ENCODE data around the gene TELO2.
A peak's percentile ranks its signal among the peaks of the same experiment; 100 is the strongest.

Gene TELO2

DNA sequence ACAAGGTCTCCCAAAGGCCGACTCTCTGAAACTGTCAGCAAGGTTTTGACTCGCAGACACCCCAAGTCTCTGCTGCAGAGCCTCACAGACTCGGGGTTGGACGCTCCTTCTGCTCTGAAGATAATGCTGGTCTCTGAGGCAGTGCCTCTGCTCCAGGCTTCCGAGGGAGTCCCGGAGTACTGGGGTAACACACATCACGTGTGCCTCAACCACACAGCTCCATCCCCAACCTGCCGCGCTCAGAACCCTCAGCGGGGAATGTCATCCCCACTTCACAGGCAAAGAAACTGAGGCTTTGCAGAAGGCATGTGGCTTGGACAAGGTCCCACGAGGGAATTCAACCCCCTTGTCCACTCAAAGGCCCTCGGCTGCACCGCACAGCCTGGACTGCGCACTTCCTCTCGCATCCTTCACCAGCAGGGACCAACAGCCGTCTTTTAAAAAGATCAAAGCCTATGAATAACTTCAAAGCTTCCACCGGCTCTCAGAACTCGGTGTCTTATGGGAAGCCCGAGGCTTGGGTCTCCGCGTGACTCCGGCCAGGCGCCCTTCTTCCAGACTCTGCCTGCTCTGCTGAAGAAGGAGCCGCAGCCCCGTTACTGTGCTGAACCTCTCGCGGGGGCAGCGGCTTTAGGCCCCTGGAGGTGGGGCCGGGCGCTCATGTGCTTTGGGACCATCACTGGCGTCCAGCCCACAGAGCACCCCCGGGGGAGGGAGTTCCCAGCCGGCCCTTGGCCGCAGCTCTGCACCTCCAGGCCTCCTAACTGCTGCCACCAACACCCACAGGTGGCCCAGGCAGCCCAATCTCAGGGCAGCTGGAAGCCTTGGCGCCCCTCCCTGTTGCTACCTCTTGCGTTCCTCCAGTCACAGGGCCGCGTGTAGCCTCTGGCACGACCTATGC, 42.5 kb downstream of the TELO2 start:
- TF ChIP-seq, protein P1, sequence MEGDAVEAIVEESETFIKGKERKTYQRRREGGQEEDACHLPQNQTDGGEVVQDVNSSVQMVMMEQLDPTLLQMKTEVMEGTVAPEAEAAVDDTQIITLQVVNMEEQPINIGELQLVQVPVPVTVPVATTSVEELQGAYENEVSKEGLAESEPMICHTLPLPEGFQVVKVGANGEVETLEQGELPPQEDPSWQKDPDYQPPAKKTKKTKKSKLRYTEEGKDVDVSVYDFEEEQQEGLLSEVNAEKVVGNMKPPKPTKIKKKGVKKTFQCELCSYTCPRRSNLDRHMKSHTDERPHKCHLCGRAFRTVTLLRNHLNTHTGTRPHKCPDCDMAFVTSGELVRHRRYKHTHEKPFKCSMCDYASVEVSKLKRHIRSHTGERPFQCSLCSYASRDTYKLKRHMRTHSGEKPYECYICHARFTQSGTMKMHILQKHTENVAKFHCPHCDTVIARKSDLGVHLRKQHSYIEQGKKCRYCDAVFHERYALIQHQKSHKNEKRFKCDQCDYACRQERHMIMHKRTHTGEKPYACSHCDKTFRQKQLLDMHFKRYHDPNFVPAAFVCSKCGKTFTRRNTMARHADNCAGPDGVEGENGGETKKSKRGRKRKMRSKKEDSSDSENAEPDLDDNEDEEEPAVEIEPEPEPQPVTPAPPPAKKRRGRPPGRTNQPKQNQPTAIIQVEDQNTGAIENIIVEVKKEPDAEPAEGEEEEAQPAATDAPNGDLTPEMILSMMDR (IDR thresholded peaks at IDR 0.05; ENCODE audit: borderline replicate concordance, control extremely low read depth, extremely low read depth, insufficient read depth, missing control alignments) = no peak
- no peak for DNase-seq (ENCODE audit: low spot score)
- in situ Hi-C loops (cut with MboI; ENCODE audit: low sequenced_read_pairs, unreplicated experiment) = no loop called here

DNA sequence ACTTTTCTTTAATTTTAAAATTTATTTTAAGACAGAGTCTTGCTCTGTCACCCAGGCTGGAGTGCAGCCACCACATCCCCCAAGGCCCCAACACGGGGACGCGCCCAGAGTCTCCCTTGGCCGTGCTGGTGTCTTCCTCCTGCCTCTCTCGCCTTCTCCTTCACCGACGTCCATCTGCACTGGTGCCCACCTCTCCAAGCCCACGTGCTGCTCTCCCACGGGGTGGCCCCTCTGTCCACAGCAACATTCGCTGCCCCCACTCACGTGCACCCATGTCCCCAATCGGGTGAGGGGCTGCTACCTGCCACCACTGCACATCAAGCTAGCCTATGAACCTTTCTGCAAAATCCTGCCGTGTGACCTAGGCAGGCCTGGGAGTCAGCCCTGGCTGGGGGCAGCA, 43.4 kb downstream of the TELO2 start:
- in situ Hi-C loops (cut with MboI; ENCODE audit: low sequenced_read_pairs, unreplicated experiment) = no loop called here
- DNase-seq (ENCODE audit: low spot score) = no peak
- TF ChIP-seq, protein P1 (IDR thresholded peaks at IDR 0.05; ENCODE audit: borderline replicate concordance, control extremely low read depth, extremely low read depth, insufficient read depth, missing control alignments) = no peak

DNA sequence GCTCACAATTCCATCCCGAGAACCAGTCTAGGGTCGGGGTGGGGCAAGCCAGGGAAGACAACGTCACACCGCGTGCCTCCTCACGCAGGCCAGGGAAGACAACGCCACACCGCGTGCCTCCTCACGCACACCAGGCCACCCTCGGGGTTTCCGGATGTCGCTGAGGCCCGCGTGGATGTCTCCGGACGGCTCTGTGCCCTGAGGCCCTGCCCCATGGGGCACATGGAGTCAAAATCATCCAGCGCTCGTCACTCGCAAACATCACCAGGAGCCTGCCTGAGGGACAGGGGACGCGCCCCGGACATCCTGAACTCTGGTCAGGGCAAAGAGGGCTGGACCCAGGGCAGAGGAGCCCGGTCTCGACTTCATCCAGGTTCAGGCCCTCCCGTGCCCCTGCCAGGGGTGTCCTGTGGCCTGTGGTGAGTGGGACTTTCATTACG, 44.0 kb downstream of the TELO2 start:
- DNase-seq (ENCODE audit: low spot score) = no peak
- TF ChIP-seq, protein P1 (IDR thresholded peaks at IDR 0.05; ENCODE audit: borderline replicate concordance, control extremely low read depth, extremely low read depth, insufficient read depth, missing control alignments) = no peak
- in situ Hi-C loops (cut with MboI; ENCODE audit: low sequenced_read_pairs, unreplicated experiment) = no loop called here

DNA sequence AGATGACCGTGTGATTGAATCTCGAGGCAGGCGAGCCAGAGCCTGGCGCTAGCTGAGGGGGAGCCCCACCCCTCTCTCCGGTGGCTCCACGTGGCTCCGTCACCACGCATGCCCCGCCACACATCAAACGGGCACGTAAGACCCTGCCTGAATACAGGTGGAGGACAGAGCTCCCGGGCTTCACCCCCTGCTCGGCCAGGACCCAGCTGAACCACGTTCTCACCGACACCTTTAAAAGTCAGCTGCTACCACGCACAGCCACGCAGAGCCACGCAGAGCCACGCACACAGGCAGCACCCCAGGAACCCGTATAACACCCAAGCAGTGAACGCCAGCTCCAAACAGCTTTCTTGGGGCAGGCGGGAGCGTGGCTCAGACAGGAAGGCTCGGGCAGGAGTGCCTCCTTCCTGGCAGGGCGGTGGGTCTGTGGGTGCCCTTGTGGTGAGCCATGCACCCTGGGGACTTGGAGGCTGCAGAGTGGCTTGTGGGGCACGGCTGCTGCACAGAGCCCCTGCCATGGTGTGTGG, 44.7 kb downstream of the TELO2 start:
- in situ Hi-C loops (cut with MboI; ENCODE audit: low sequenced_read_pairs, unreplicated experiment) = no loop called here
- TF ChIP-seq, protein P1 (IDR thresholded peaks at IDR 0.05; ENCODE audit: borderline replicate concordance, control extremely low read depth, extremely low read depth, insufficient read depth, missing control alignments) = no peak
- no peak for DNase-seq (ENCODE audit: low spot score)

DNA sequence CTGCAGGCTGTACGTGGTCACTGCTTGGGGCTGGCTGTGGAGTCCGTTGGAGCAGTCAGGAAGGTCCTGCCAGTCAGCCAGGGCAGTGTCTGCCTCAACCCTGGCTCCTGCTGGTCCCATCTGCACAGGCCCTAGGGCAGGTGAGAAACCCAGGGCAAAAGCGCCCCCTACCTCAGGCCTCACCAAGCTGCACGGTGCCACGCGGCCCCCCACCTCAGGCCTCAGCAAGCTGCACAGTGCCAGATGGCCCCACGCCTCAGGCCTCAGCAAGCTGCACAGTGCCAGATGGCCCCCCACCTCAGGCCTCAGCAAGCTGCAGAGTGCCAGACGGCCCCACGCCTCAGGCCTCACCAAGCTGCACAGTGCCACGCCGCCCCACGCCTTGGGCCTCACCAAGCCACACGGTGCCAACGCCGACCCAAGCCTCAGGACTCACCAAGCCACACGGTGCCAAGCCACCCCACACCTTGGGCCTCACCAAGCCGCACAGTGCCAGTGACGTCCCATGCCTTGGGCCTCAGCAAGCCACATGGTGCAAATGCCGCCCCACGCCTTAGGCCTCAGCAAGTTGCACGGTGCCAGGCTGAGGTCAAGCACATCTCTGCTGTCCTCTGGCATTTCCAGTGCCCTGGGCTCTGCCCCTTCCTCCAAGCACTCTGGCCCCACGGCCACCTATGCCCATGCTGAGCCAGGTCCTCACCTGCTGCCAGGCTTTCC, 45.8 kb downstream of the TELO2 start:
- DNase-seq (ENCODE audit: low spot score) = no peak
- in situ Hi-C loops (cut with MboI; ENCODE audit: low sequenced_read_pairs, unreplicated experiment) = no loop called here
- TF ChIP-seq, protein P1 (IDR thresholded peaks at IDR 0.05; ENCODE audit: borderline replicate concordance, control extremely low read depth, extremely low read depth, insufficient read depth, missing control alignments) = peak; percentile 26

DNA sequence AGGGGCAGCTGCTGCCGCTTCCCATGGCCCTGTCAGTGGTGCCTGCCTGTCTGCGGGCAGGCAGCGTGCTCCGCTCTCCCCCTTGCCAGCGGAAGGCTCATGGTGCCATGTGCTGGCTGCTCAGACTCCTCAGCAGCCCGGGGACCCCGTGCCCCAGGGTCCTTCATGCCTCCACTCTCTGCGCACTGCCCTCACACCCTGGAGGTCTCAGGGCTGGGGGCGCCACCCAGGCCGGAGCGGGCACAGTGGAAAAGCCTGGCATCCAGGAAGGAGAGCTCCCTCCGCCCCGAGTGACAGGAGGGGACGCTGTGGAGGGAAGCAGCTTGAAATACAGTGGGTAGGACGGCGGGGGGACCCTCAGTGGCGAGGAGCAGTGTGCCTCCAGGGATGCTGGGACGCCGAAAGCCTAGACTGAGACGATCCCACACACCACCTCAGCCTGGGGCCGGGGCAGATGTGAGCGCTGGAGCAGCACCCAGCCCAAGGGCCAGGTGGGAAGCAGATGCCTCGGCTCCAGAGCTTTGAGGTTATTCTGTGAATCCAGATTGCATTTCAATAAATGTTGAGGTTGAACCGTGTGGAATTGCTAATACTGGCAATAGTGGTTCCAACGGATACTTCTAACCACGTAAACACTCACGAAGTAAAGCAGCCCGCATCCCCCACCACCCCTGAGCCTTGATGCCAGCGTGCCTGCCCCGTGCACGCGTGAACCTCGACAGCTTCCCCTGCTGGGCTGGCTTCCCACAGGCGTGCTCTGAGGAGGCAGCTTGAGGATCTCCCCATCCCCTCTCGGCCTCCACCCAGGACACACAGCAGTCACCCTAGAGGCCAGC, 46.8 kb downstream of the TELO2 start:
- DNase-seq (ENCODE audit: low spot score) = no peak
- TF ChIP-seq, protein P1 (IDR thresholded peaks at IDR 0.05; ENCODE audit: borderline replicate concordance, control extremely low read depth, extremely low read depth, insufficient read depth, missing control alignments) = no peak
- in situ Hi-C loops (cut with MboI; ENCODE audit: low sequenced_read_pairs, unreplicated experiment) = no loop called here
